Mesodermal cell (in vitro differentiated cells): Measurements from ENCODE around the gene RABGGTA.
"Not testable (repeated sequence)": the region's sequence is repeated elsewhere in the genome, so short reads cannot be mapped to it uniquely, and the experiment has no call there.

Experiments used
- H3K27ac ChIP-seq: 2 replicates; pipeline ENCODE4 v1.7.0; 2013; ENCODE audit warnings: mild to moderate bottlenecking, low read depth, low read length, moderate library complexity; ENCODE audit not compliant: severe bottlenecking
- H3K36me3 ChIP-seq: 2 replicates; pipeline ENCODE4 v1.7.1; 2013; ENCODE audit warnings: mild to moderate bottlenecking, low read length, moderate library complexity; ENCODE audit not compliant: control insufficient read depth, insufficient read depth
- H3K4me1 ChIP-seq: one replicate; pipeline ENCODE4 v1.7.1; 2013; ENCODE audit warnings: mild to moderate bottlenecking, low read length; ENCODE audit not compliant: insufficient read depth, control insufficient read depth, poor library complexity, severe bottlenecking
- H3K4me3 ChIP-seq: 2 replicates; pipeline ENCODE4 v1.7.0; 2013; ENCODE audit warnings: low read length, control low read depth, mild to moderate bottlenecking; ENCODE audit not compliant: insufficient read depth, poor library complexity, severe bottlenecking; ENCODE audit errors: extremely low read depth
- H3K9me3 ChIP-seq: 2 replicates; pipeline ENCODE4 v1.7.1; 2013; ENCODE audit warnings: mild to moderate bottlenecking, low read length, moderate library complexity; ENCODE audit not compliant: control insufficient read depth
- WGBS, 2 experiments: methylation state at CpG; one replicate each; pipeline ENCODE4 v1.1.5; 2013; ENCODE audit warnings: missing lambda C conversion rate in 2 of 2; ENCODE audit not compliant: insufficient coverage in 2 of 2; 5-methylcytosine and 5-hydroxymethylcytosine counted together

Gene RABGGTA

DNA sequence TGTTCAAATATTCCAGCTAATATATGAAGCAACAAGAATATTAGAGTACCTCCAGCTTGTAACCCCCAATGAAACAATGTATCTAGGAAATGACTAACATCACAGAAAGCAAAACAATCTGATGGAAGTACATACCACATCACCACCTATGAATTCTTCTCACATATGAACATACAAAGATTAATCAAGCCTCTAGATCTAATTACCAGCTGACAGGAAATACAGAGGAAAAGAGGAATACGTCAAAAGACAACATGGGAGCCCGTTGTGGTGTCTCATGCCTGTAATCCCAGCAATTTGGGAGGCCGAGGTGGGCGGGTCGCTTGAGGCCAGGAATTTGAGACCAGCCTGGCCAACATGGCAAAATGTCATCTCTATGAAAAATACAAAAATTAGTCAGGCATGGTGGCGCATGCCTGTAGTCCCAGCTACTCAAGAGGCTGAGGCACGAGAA, 46.8 kb downstream of the RABGGTA start:
- peaks cover 4% of the 10 kb centered on the region for H3K4me1 ChIP-seq
- WGBS, 2 experiments: 98 to 100% methylated on average over 7 of the region's 7 CpGs
- H3K9me3 ChIP-seq: no peaks in the 10 kb centered on the region
- no peak overlapping the region for H3K4me3 ChIP-seq
- peaks cover 36% of the 10 kb centered on the region for H3K36me3 ChIP-seq
- no peak overlapping the region for H3K27ac ChIP-seq

DNA sequence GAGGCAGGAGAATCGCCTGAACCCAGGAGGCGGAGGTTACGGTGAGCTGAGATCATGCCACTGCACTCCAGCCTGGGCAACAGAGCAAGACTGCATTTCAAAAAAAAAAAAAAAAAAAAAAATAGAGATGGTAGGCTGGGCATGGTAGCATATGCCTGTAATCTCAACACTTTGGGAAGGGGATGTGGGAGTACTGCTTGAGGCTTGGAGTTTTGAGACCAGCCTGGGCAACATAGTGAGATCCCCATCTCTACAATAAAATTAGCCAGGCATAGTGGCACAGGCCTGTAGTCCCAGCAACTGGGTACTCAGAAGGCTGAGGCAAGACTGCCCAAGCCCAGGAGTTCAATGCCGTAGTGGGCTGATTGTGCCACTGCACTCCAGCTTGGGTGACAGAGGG, 48.4 kb downstream of the RABGGTA start:
- not testable (repeated sequence) for H3K27ac ChIP-seq, H3K4me3 ChIP-seq, H3K9me3 ChIP-seq, H3K4me1 ChIP-seq
- peaks cover 39% of the 10 kb centered on the region for H3K36me3 ChIP-seq
- WGBS, 2 experiments: 96 to 100% methylated on average over 2 to 4 of the region's 4 CpGs

DNA sequence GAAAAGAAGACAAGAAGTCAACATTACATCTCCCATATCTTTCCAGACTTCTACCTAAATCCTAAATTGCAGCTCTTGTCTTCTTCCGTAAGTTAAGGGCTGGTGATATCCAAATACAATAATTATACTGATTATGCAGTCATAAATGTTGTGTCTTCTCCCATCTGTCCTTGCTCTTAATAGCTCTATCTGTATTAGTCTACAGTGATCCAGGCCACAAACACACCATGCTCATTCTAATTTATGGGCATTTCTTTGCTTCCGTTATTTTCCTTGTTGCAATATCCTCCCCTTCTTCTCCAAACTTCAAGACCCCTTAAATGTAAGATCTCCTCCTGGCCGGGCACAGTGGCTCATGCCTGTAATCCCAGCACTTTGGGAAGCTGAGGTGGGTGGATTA, 51.9 kb downstream of the RABGGTA start:
- H3K4me1 ChIP-seq: no peaks in the 10 kb centered on the region
- no peak overlapping the region for H3K4me3 ChIP-seq
- no peak overlapping the region for H3K27ac ChIP-seq
- WGBS, 2 experiments: 80 to 90% methylated on average over 1 to 2 of the region's 3 CpGs
- peaks cover 22% of the 10 kb centered on the region for H3K36me3 ChIP-seq
- no peaks in the 10 kb centered on the region for H3K9me3 ChIP-seq

DNA sequence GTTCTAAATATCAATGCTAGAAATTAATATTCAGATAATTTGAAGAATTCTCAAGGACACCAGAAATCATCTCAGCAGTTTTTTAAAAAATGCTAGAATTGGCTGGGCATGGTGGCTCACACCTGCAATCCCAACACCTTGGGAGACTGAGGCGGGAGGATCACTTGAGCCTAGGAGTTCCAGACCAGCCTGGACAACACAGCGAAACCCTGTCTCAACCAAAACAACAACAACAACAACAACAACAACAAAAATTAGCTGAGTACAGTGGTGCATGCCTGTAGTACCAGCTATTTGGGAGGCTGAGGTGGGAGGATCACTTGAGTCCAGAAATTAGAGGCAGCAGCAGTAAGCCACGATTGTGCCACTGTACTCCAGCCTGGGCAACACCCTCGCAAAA, 52.3 kb downstream of the RABGGTA start:
- WGBS, 2 experiments: 100% methylated on average over 1 of the region's 4 CpGs; no CpG with 5 or more reads in 1 of the 2 experiments
- Histone ChIP-seq H3K9me3 (no peaks in the 10 kb centered on the region), H3K4me3 (no peak overlapping the region), H3K36me3 (peaks cover 19% of the 10 kb centered on the region), H3K27ac (no peak overlapping the region), H3K4me1 (no peaks in the 10 kb centered on the region)

DNA sequence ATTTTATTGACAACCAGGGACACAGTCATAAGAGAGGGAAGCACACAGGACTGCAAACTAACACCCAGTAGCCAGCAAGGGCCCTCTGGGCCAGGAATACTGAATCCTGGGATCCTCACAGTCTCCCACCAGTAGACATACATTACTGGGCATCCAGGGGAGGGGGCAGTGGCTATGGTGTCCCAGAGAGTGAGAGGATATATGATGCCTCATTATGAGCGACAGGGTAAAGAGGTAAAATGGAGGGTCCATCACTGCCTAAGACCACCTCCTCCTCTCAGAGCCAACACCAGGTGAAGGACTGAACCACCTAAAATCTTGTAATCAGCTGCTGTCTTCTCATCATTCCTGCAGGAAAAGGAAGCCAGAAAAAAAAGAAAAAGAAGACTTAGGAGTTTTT, 54.5 kb downstream of the RABGGTA start:
- H3K9me3 ChIP-seq, H3K4me1 ChIP-seq, H3K4me3 ChIP-seq, H3K27ac ChIP-seq: not testable (repeated sequence)
- WGBS, 2 experiments: no CpG with 5 or more reads among the region's 1 CpG
- H3K36me3 ChIP-seq: peaks cover 24% of the 10 kb centered on the region

DNA sequence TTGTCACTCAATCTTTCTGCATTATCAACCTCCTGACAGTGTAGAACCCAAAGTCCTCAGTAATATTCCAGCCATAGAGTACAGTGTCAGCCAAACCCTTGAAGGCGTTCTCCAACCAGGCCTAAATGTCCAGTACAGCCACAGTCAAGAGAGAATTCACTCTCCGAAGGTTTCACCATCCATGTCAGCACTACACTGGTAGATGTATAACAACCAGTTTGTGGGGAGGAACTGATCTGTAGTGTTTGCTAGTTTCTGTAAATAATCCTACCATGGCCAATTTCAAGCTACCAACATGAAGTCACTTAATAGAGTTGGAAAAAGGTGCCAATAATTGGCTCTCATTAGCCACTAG, 55.1 kb downstream of the RABGGTA start:
- H3K4me3 ChIP-seq: peak overlapping the region; percentile 69
- H3K9me3 ChIP-seq: no peaks in the 10 kb centered on the region
- peaks cover 27% of the 10 kb centered on the region for H3K36me3 ChIP-seq
- peaks cover 3% of the 10 kb centered on the region for H3K4me1 ChIP-seq
- H3K27ac ChIP-seq: no peak overlapping the region
- WGBS, 2 experiments: 90 to 100% methylated on average over 1 of the region's 2 CpGs
